Loucy (cell line): ENCODE results near the gene STH.

Source experiments
- H2AFZ ChIP-seq: fragments of 200-600 bp; sonication (generic); 2 replicates; pipeline ENCODE4 v1.6.0; 2016; ENCODE audit warnings: antibody characterized with exemption, mild to moderate bottlenecking, low read length, moderate library complexity
- H3F3A ChIP-seq: fragments of 200-600 bp; 2 replicates; pipeline ENCODE4 v1.6.0; 2016; ENCODE audit warnings: antibody characterized with exemption, low read depth, mild to moderate bottlenecking
- H3K27me3 ChIP-seq: fragments of 200-600 bp; sonication (generic); 2 replicates; pipeline ENCODE4 v1.6.1; 2014; ENCODE audit warnings: low read length, mild to moderate bottlenecking; ENCODE audit not compliant: insufficient read depth, poor library complexity, severe bottlenecking
- H3K36me3 ChIP-seq: fragments of 200-600 bp; sonication (generic); 2 replicates; pipeline ENCODE4 v1.6.1; 2016; ENCODE audit warnings: low read length; ENCODE audit not compliant: insufficient read depth
- H3K4me1 ChIP-seq: fragments of 200-600 bp; sonication (generic); 2 replicates; pipeline ENCODE4 v1.5.1; 2014; ENCODE audit warnings: low read length, mild to moderate bottlenecking; ENCODE audit not compliant: insufficient read depth, poor library complexity, severe bottlenecking
- H3K4me2 ChIP-seq: fragments of 200-600 bp; sonication (generic); 2 replicates; pipeline ENCODE4 v1.6.0; 2014; ENCODE audit warnings: antibody characterized with exemption, low read length, low read depth, mild to moderate bottlenecking; ENCODE audit not compliant: poor library complexity, severe bottlenecking
- H3K4me3 ChIP-seq: fragments of 200-600 bp; sonication (generic); 2 replicates; pipeline ENCODE4 v1.5.1; 2014; ENCODE audit warnings: low read length, mild to moderate bottlenecking, mixed read lengths; ENCODE audit not compliant: poor library complexity, severe bottlenecking
- H3K79me2 ChIP-seq: fragments of 200-600 bp; sonication (generic); 2 replicates; pipeline ENCODE4 v1.6.1; 2014; ENCODE audit warnings: low read length; ENCODE audit not compliant: insufficient read depth
- H3K9ac ChIP-seq: fragments of 200-600 bp; sonication (generic); 2 replicates; pipeline ENCODE4 v1.6.0; 2014; ENCODE audit warnings: mild to moderate bottlenecking, low read depth, low read length, moderate library complexity; ENCODE audit not compliant: poor library complexity, severe bottlenecking
- H3K9me2 ChIP-seq: fragments of 200-600 bp; sonication (generic); replicated peaks from 2 replicates; pipeline ENCODE4 v1.6.1; 2016; ENCODE audit warnings: low read depth, low read length, mixed read lengths
- H3K9me3 ChIP-seq: fragments of 200-600 bp; sonication (generic); 2 replicates; pipeline ENCODE4 v1.6.1; 2014; ENCODE audit warnings: mild to moderate bottlenecking, antibody characterized with exemption, low read length, low read depth; ENCODE audit not compliant: insufficient read depth
- H4K20me1 ChIP-seq: fragments of 200-600 bp; sonication (generic); 2 replicates; pipeline ENCODE4 v1.6.0; 2014; ENCODE audit warnings: antibody characterized with exemption, low read length, mild to moderate bottlenecking; ENCODE audit not compliant: insufficient read depth, poor library complexity, severe bottlenecking
- CTCF ChIP-seq: fragments of 200-600 bp; sonication (generic); conservative IDR thresholded peaks from 2 replicates; pipeline ENCODE4 v1.5.1; 2014; ENCODE audit warnings: mild to moderate bottlenecking, antibody characterized with exemption, low read length
- EZH2phosphoT487 ChIP-seq: fragments of 200-600 bp; IDR thresholded peaks from 2 replicates; pipeline ENCODE4 v1.6.1; 2018; ENCODE audit warnings: antibody characterized with exemption, mild to moderate bottlenecking, moderate library complexity, borderline replicate concordance

STH gene

GRCh38 chr17:45966606-45967280, 32.3 kb upstream of the STH start:
- Histone ChIP-seq H3K4me1 (no peaks in the 10 kb centered on the region), H3K9ac (no peak overlapping the region), H4K20me1 (no peaks in the 10 kb centered on the region), H3K36me3 (no peaks in the 10 kb centered on the region), H3K79me2 (no peaks in the 10 kb centered on the region), H3K4me2 (no peak overlapping the region), H3K27me3 (no peaks in the 10 kb centered on the region), H3F3A (no peaks in the 10 kb centered on the region), H3K9me3 (no peaks in the 10 kb centered on the region), H3K9me2 (no peaks in the 10 kb centered on the region), H2AFZ (no peak overlapping the region), H3K4me3 (no peak overlapping the region)
- TF ChIP-seq EZH2phosphoT487 (no peak), CTCF (no peak)

GRCh38 chr17:45967378-45967777, 31.7 kb upstream of the STH start:
- no peak overlapping the region for H3K9ac ChIP-seq
- no peaks in the 10 kb centered on the region for H3K9me3 ChIP-seq
- TF ChIP-seq CTCF (no peak), EZH2phosphoT487 (no peak)
- no peaks in the 10 kb centered on the region for H3K27me3 ChIP-seq
- H3K79me2 ChIP-seq = no peaks in the 10 kb centered on the region
- H3K4me1 ChIP-seq = no peaks in the 10 kb centered on the region
- H4K20me1 ChIP-seq = no peaks in the 10 kb centered on the region
- H3K4me3 ChIP-seq = no peak overlapping the region
- no peak overlapping the region for H2AFZ ChIP-seq
- H3K36me3 ChIP-seq = no peaks in the 10 kb centered on the region
- H3K9me2 ChIP-seq = no peaks in the 10 kb centered on the region
- H3K4me2 ChIP-seq = no peak overlapping the region
- H3F3A ChIP-seq = no peaks in the 10 kb centered on the region

GRCh38 chr17:45968732-45969131, 30.3 kb upstream of the STH start:
- H3K9me3 ChIP-seq = no peaks in the 10 kb centered on the region
- H4K20me1 ChIP-seq = no peaks in the 10 kb centered on the region
- no peaks in the 10 kb centered on the region for H3F3A ChIP-seq
- no peak for TF ChIP-seq CTCF
- TF ChIP-seq EZH2phosphoT487 = no peak
- H3K36me3 ChIP-seq = no peaks in the 10 kb centered on the region
- no peaks in the 10 kb centered on the region for H3K27me3 ChIP-seq
- H3K79me2 ChIP-seq = no peaks in the 10 kb centered on the region
- no peaks in the 10 kb centered on the region for H3K4me1 ChIP-seq
- no peak overlapping the region for H3K4me2 ChIP-seq
- no peak overlapping the region for H3K9ac ChIP-seq
- no peaks in the 10 kb centered on the region for H3K9me2 ChIP-seq
- H3K4me3 ChIP-seq = no peak overlapping the region
- no peak overlapping the region for H2AFZ ChIP-seq
